ENCODE data around the gene LAMA4.
A peak's percentile ranks its signal among the peaks of the same experiment; 100 is the strongest.
"Not testable (repeated sequence)": the region's sequence is repeated elsewhere in the genome, so short reads cannot be mapped to it uniquely, and the experiment has no call there.

The LAMA4 gene

GRCh38 chr6:112130878-112131277 is 123.5 kb downstream of the LAMA4 start:
- no peak for DNase-seq

- no peak for DNase-seq
Observed at GRCh38 chr6:112128208-112128607, 126.2 kb downstream of the LAMA4 start.

GRCh38 chr6:112123982-112124381 is 130.4 kb downstream of the LAMA4 start:
- no peak for DNase-seq

GRCh38 chr6:112122756-112123155 is 131.6 kb downstream of the LAMA4 start:
- no peak for DNase-seq

- no peak for DNase-seq
Observed at GRCh38 chr6:112118034-112118433, 136.3 kb downstream of the LAMA4 start.

- peak; percentile 15 for DNase-seq
Observed at GRCh38 chr6:112117554-112117953, 136.8 kb downstream of the LAMA4 start.

- DNase-seq, result no peak
Observed at GRCh38 chr6:112116221-112116620, 138.1 kb downstream of the LAMA4 start.

GRCh38 chr6:112114577-112115223 is 139.7 kb downstream of the LAMA4 start:
- DNase-seq, result no peak

GRCh38 chr6:112113918-112114317 is 140.4 kb downstream of the LAMA4 start:
- no peak for DNase-seq

GRCh38 chr6:112113431-112113830 is 140.9 kb downstream of the LAMA4 start:
- DNase-seq, result no peak

- no peak for DNase-seq
Observed at GRCh38 chr6:112109262-112109661, 145.1 kb downstream of the LAMA4 start.

GRCh38 chr6:112106562-112106961 is 147.8 kb downstream of the LAMA4 start:
- DNase-seq, result no peak

- not testable (repeated sequence) for DNase-seq
Observed at GRCh38 chr6:112106026-112106425, 148.3 kb downstream of the LAMA4 start.

- no peak for DNase-seq
Observed at GRCh38 chr6:112100561-112100960, 153.8 kb downstream of the LAMA4 start.

GRCh38 chr6:112096901-112097300 is 157.5 kb downstream of the LAMA4 start:
- DNase-seq, result no peak

GRCh38 chr6:112087916-112088315 is 166.5 kb downstream of the LAMA4 start:
- DNase-seq, result no peak

GRCh38 chr6:112087136-112087911 is 167.0 kb downstream of the LAMA4 start, which contains the start of the genes FAM229B and TUBE1:
Gene FAM229B (plus strand): TSS chr6:112087591. CDS start chr6:112099284, 11,693 bp downstream.
Gene TUBE1 (minus strand): TSS chr6:112087482. CDS start chr6:112087434, 48 bp downstream.
- DNase-seq, result peak; percentile 92

- no peak for DNase-seq
Observed at GRCh38 chr6:112086744-112087135, 167.6 kb downstream of the LAMA4 start.

- no peak for DNase-seq
Observed at GRCh38 chr6:112085286-112086065, 168.9 kb downstream of the LAMA4 start.

- no peak for DNase-seq
Observed at GRCh38 chr6:112081569-112081968, 172.8 kb downstream of the LAMA4 start.

- DNase-seq, result no peak
Observed at GRCh38 chr6:112066606-112067005, 187.8 kb downstream of the LAMA4 start.

- no peak for DNase-seq
Observed at GRCh38 chr6:112065426-112065986, 188.9 kb downstream of the LAMA4 start.

- DNase-seq, result no peak
Observed at GRCh38 chr6:112062966-112063365, 191.4 kb downstream of the LAMA4 start.

Measured in GDM1 (cell line).